ENCODE results near the gene ALDH18A1.

- TF ChIP-seq CTCF (IDR thresholded peaks at IDR 0.05; ENCODE audit: insufficient read depth, low read depth, low read length), result no peak
- no peak for TF ChIP-seq EZH2 (IDR thresholded peaks at IDR 0.05; ENCODE audit: insufficient read depth, low read length)
Observed at GRCh38 chr10:95675403-95676116, 19.0 kb upstream of the ALDH18A1 start.

Measured in astrocyte (in vitro differentiated cells and primary cell).